DMS 273 treated with DMSO at 0.1 percent for 48 hours (cell line): ENCODE measurements around the gene ZNF141.
"Not testable (repeated sequence)": the region's sequence is repeated elsewhere in the genome, so short reads cannot be mapped to it uniquely, and the experiment has no call there.

ENCODE experiments used
- DNase-seq: peaks from one replicate; lab custom pipeline; 2025; lab: John Stamatoyannopoulos, UW

Gene ZNF141

DNA sequence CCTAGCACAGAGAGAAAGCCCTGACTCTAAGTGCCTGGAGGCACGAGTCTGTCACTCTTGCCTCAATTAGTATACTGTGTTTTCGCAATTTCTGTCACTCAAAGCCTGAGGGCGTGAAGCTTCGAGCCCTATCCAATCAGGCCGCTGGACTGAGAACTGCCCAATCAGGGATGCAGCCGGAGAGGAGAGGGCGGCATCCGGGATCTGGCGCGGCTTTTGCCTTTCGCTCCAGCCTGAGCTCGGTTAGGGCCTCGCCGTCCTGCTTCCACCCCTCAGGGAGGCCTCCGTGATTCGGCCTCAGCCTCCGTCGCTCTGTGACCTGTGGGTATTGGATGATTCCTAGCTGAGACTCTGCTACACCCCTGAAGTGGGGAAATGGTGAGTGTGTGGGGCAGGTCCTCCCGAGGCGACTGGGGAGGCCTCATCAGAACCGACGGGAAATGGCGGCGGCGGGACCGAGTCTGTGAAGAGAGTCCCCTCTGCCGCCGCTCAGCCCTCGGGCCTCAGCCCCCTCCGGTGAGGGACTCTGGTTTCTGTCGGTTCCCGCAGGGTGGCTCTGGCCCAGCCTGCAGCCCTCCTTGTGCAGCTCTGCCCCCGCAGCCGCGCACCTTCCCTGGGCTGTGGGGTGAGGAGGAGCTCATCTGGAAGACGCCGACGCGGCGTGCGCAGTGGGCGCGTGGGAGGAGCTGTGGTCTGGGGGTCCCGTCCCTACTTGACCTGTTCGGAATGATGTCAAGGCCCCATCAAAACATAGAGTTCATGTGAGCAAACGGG is 48.5 kb downstream of the ZNF141 start:
- no peak for DNase-seq

DNA sequence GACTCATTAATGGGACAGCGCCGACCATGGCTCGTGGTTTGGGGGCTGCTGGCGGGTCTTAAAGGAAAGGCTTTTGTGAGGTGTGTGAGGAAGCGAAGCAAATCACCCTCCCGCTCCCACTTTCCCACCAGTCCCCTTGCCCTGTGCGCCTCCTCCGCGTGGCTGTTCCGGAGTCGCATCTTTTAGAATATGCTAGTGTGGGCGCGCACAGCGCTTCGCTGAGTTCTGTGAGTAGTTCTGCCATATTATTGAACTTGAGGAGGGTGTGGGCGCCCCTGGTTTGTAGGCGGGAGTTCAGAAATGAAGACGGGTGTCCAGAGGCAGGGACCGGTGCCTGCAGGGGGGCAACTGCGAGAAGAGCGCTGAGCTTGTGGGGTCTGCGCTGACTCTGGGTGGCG is 49.1 kb downstream of the ZNF141 start:
- no peak for DNase-seq

GRCh38 chr4:404006-404405 is 66.4 kb downstream of the ZNF141 start:
- no peak for DNase-seq

DNA sequence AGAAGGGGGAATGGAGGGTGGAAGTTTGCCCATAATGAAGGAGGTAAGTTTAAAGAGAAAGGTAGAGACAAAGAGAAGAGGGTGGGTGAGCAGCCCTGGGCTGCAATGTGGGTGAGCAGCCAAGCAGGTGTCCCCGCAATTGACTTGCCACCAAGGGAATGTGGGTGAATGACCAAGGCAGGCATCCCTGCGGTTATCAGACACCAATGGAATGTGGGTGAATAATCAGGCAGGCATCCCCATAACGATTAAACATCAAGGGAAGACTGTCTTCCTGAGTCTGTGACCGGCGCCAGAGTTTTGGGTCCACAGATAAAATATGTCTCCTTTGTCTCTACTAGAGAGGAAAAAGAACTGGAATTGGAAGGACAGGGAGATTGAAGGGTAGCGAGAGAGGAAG is 70.7 kb downstream of the ZNF141 start:
- DNase-seq: not testable (repeated sequence)

- no peak for DNase-seq
Measured at GRCh38 chr4:422587-422986, 85.0 kb downstream of the ZNF141 start.
